Fibroblast of skin of left biceps (primary cell): ENCODE results near the gene CDK5RAP3.

Experiments used
- DNase-seq, 2 experiments: peaks; one replicate each; pipeline ENCODE4 v3.0.0-alpha.2; 2013; ENCODE audit warnings: low read depth in 2 of 2

Gene CDK5RAP3

GRCh38 chr17:47948706-47949196 is 22.2 kb upstream of the CDK5RAP3 start:
- no peak for DNase-seq

- DNase-seq, result peak in 1 of 2 experiments; percentile 42
Observed at GRCh38 chr17:47949197-47949759, 21.6 kb upstream of the CDK5RAP3 start.

DNA sequence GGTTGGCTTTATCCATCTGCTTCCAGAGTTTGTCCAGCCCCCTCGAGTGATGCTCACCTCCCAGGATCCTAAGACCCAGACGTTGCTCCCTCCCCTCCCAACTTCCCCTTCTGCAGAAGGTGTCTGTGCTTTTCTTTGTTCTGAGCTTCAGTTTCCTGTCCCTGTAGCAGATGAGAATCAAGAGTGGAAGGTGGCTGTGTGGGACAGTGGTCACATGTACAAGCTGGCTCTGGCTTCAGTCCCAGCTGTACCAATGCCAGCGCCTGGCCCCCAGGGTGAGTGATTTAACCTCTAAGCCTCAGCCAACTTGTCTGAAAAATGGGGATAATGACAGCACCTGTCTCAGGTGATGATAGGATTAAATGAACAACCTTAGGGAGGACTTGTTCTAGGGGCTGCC is 21.0 kb upstream of the CDK5RAP3 start:
- no peak for DNase-seq

DNA sequence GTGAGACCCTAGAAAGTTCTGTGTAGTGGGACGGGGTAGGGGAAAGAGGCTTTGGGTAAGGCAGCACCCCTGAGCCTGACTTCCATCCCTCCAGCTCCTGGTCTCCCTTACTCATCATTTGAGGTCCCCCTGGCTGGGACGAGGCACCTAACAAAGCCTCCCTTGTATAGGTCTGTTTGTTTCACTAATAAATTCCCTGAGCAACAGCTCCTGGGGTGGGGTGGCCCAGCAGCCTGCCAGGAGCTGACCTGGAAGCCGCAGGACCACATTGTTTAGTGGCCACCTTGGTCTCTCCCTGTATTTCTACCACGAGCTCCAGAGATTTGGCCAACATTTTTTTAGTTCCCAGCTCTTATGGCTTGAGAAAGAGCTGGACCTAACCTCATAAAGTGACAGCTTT is 20.5 kb upstream of the CDK5RAP3 start:
- DNase-seq, result no peak

DNA sequence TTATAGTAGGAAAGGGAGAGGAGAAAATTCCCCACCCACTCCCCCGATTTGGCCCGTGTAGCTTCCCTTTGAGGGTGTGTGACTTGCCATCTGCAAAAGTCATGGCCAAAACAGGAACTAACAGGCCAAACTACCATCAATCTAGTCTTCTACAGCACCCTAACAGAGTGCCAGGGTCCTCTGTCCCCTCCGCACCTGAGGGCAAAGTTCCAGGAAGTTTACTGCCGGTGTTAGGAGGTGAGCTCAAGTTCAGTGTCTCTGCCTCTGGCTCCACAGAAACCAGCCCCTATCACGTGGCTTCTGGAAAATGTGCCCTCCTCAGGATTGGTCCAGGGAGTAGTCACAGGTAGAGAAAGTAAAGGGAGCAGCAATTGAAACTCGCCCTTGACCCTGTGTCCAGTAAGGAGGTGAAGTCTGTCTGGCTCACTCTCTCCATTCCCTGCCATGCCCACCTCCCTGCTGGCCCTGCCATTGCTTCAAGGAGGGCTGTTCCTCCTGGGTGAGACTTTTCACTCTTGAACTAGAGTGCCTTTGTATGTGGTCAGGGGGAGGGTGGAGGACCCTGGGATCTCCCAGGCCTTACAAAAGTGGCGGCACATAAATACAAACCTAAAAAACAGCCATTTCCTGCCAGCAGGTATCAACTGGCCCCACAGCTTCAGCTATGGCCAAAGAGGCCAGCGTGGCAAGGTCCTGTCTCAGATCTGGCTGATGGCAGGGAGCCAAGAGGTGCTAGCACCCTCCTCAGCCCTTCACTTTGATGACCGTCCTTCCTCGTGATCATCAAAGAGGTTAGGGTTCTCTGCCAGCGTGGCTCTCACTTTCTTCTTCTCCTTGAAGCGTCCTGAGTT is 18.5 kb upstream of the CDK5RAP3 start:
- DNase-seq, result no peak

DNA sequence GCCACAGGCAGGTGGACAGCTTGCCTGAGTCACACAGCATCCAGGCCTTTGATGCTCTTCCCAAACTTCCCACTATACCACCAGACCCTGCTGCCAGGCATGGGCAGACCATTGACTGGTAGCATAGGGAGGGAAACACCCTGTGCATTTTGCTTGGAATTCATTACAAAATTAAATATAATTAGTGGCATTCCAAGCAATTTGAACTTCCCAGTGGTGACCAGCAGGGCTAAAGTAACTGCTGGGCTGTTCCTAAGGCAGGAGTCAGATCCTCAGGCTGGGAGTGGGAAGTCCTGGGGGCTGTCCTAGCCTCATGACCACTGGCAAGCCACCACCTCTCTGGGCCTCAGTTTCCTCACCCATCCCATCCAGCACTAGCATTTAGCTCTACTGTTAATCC is 17.0 kb upstream of the CDK5RAP3 start:
- DNase-seq, result no peak

- DNase-seq, result no peak
Observed at GRCh38 chr17:47955497-47956461, 15.1 kb upstream of the CDK5RAP3 start.

GRCh38 chr17:47956791-47957590 is 13.9 kb upstream of the CDK5RAP3 start:
- DNase-seq, result no peak

DNA sequence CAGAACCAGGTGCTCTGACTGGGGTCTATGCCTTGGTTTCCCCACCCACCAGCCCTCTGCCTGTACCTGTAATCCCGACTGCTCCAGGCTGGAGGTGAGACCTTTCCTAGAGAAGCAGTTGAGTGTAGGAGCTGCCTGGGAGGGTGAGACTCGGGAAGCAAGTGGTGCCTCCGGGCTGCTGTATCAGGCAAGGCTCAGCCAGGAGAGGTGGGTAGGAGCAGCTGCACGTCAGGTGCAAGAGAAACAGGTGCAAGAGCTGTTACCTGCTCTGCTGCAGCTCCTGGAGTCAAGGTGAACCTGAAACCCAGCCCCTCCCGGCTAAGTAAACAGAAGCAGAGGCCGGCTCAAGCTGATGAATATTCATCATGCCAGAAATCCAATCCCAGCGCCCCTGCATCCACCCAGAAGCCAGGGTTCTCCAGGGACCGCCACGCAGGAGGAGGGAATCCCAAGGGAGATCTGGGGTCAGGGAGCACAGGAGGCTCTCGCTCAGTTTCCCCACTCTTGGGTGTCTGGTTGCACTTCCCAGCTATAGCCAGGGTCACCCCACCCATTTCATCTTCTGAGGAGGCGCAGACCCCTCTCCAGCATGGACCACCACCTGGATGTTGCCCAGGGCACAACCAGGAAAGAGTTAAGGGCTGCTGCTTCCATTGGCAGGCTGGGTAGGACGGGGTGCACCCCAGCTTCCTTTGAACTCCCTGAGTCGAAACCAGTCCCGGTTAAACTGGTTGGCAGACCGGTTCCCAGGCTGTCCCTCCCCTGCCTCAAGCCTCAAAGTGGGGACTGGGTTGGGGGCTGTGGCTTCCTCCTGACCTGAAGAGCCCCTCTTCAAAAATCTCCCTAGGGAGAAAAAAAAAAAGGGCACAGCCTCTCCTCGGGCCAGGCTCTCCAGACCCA is 13.1 kb upstream of the CDK5RAP3 start, which contains the start of gene PRR15L:
Gene PRR15L (minus strand): TSS at position 293 of the 900 bp plus-strand sequence. CDS start 4,649 bp downstream, outside the sequence.
- DNase-seq, result no peak

- no peak for DNase-seq
Observed at GRCh38 chr17:47959825-47960655, 10.9 kb upstream of the CDK5RAP3 start.

DNA sequence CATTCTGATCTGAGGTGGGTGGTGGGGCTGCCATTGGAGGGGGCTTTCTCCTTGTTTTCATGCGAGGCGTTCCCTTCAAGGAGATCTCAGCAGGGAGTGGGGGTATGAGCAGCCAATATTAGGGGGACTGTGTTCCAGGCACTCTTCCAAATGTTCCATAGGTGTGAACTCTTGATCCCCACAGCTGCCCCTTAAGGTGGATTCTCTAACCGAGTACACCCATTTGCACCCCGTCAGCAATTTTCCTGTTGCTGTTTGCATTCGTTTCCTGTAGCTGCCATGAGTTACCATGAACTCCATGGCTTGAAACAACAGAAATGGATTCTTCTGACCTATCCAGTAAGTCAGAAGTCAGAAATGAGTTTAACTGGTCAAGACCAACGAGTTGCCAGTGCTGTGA is 9.5 kb upstream of the CDK5RAP3 start:
- DNase-seq, result no peak

DNA sequence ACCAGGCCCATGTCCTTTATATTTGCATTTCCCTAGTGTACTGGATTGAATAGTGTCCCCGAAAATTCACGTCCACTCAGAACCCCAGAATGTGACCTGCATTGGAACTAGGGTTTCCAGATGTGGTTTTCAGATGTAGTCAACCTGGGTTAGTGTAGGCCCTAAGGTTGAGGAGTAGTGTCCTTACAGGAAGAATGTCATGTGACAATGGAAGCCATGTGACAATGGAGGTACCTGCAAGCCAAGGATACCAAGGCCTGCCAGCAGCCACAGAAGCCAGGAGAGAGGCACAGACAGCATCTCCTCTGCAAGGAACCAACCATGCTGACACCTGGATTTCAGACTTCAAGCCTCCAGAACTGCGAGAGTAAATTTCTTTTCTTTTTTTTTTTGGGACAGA is 8.0 kb upstream of the CDK5RAP3 start:
- DNase-seq, result no peak

DNA sequence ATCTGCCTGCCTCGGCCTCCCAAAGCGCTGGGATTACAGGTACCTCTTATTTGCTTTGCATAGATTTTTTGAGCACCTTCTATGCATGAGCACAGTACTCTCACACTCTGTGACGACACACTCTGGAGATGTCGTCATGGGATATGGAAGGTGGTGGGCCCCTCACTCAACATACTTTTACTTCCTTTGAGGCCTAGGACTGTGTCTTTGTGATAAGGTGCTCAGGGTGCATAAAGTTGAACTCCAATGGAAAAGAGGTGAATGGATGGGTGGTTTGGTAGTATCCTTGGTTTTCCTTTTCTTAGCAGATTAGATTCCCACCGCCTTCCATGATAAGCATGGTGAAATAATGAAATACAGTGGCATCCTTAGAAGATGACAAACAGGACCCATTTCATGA is 6.1 kb upstream of the CDK5RAP3 start:
- DNase-seq, result no peak

GRCh38 chr17:47966079-47966519 is 4.8 kb upstream of the CDK5RAP3 start:
- no peak for DNase-seq

GRCh38 chr17:47967607-47968252 is 3.2 kb upstream of the CDK5RAP3 start:
- peak; percentile 50 to 51 for DNase-seq

DNA sequence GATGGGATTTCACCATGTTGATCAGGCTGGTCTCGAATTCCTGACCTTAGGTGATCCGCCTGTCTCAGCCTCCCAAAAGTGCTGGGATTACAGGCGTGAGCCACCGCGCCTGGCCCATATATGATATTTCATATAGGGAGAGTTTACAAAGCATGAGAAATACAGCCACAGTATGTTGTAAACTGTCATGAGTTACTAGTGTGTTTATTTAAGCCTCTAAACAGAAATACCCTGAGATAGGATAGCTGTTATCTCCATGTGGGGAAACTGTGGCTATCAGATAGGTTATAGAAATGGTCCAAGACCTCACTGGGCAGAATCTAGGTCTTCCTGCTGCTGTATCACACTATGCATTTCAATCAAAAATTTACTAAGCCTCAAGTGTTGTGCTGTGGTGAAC is 2.1 kb upstream of the CDK5RAP3 start:
- DNase-seq, result no peak

DNA sequence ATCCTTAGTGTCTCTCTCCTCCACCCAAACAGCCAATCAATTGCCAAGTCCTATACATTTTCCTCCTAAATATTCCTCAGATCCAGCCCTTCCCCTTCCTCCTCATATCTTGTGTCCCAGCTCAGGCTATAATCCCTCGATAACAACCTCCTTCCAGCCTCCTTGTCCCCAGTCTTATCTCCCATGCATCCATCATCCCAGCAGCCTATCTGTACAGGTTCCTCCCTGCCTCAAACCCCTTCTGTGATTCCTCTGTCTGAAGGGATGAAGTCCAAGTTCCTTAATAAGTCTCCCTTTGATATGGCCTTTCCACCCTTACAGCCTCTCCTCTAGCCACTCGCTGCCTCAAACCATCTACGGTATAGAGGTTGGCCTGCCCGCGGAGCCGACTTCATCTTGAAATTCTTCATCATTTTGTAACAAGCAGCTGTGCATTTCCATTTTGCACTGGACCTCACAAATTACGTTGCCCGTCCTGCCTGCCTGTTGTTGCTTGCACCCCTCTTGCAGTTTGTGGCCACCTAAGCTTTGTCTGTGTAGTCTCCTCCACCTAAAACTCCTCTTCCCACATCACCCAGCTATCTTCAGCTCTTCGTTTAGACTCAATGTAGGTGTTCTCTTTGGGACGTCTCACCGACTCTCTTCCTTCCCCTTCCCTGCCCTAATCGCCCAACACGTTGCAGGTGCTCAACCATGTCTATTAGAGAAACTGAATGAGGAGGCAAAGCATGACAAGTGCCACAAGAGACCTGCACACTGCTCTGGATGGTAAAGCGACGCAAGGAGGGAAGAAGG is 786 bp upstream of the CDK5RAP3 start:
- no peak for DNase-seq

DNA sequence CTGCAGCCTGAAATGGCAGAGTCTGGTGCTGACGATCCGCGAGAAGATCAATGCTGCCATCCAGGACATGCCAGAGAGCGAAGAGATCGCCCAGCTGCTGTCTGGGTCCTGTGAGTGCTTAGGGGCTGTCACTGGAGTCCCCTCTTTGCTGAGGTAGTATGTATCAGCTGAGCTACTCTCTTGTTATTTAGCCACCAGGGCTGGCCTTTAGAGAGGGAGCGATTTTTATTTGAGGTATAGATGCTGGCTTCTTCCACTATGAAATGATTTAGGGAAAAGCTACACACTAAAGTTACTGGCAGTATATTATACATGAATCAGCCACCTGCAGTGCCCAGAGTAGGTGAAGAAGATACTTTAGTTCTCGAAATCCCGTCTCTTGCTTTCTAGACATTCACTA is 2.6 kb downstream of the CDK5RAP3 start:
- DNase-seq, result no peak
